Right forelimb (tissue), 1 donor: ENCODE results near the gene NRDE2.

Experiments
- DNase-seq: peaks from one replicate; pipeline ENCODE4 v3.0.0-alpha.2; 2018

NRDE2 gene

GRCh38 chr14:90294872-90295271, 36.9 kb downstream of the NRDE2 start:
- DNase-seq = no peak

- no peak for DNase-seq
Measured at GRCh38 chr14:90293766-90294730, 37.7 kb downstream of the NRDE2 start.

- no peak for DNase-seq
Measured at GRCh38 chr14:90291699-90292098, 40.0 kb downstream of the NRDE2 start.

GRCh38 chr14:90290337-90291011, 41.3 kb downstream of the NRDE2 start:
- no peak for DNase-seq

- no peak for DNase-seq
Measured at GRCh38 chr14:90288651-90289355, 42.9 kb downstream of the NRDE2 start.

GRCh38 chr14:90287791-90288190, 44.0 kb downstream of the NRDE2 start:
- no peak for DNase-seq

GRCh38 chr14:90281756-90282155, 50.0 kb downstream of the NRDE2 start:
- DNase-seq = no peak

GRCh38 chr14:90281261-90281660, 50.5 kb downstream of the NRDE2 start:
- DNase-seq = no peak

- no peak for DNase-seq
Measured at GRCh38 chr14:90280096-90280495, 51.6 kb downstream of the NRDE2 start.

- DNase-seq = no peak
Measured at GRCh38 chr14:90278199-90279175, 53.3 kb downstream of the NRDE2 start.

GRCh38 chr14:90277581-90278198, 54.1 kb downstream of the NRDE2 start:
- no peak for DNase-seq

- no peak for DNase-seq
Measured at GRCh38 chr14:90276646-90277367, 54.9 kb downstream of the NRDE2 start.

GRCh38 chr14:90275820-90276219, 55.9 kb downstream of the NRDE2 start:
- no peak for DNase-seq

- DNase-seq = no peak
Measured at GRCh38 chr14:90275458-90275814, 56.3 kb downstream of the NRDE2 start.

- DNase-seq = no peak
Measured at GRCh38 chr14:90274808-90275457, 56.8 kb downstream of the NRDE2 start.

GRCh38 chr14:90274019-90274418, 57.7 kb downstream of the NRDE2 start:
- DNase-seq = no peak

GRCh38 chr14:90273532-90273931, 58.2 kb downstream of the NRDE2 start:
- no peak for DNase-seq

- no peak for DNase-seq
Measured at GRCh38 chr14:90272523-90272922, 59.2 kb downstream of the NRDE2 start.

GRCh38 chr14:90268420-90268819, 63.3 kb downstream of the NRDE2 start:
- no peak for DNase-seq

GRCh38 chr14:90266441-90267154, 65.1 kb downstream of the NRDE2 start:
- no peak for DNase-seq
